OCI-M2 (cell line): Measurements from ENCODE around the gene NOL3.
A peak's percentile ranks its signal among the peaks of the same experiment; 100 is the strongest.

Experiments used
- DNase-seq: peaks from one replicate; lab custom pipeline; 2025; ENCODE audit not compliant: unreplicated experiment; lab: John Stamatoyannopoulos, UW

NOL3 gene

DNA sequence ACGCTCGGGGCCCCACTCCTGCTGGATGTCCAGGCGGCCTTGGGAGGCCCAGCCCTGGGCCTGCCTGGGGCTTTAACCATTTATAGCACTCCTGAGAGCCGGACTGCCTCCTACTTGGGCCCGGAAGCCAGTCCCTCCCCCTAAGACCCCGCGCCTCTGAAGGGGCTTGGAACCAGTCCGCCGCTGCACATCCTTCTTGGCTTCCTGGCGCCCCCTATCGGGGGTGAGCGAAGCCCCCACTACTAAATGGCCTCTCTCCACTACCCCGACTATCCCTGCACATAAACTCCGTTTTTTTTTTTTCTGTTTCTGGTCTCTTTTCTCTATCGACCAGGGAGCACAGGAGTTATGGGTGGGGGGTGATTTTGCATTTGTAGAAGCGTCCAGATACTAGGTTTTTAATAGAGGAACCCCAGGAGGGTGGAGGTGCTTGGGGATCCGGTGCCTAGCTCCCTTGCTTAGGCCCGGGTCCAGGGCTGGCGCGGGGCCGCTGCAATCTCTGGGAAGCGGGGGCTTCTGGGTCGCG, 633 bp upstream of the NOL3 start:
- no peak for DNase-seq

GRCh38 chr16:67170949-67171649, 761 bp downstream of the NOL3 start:
- no peak for DNase-seq

DNA sequence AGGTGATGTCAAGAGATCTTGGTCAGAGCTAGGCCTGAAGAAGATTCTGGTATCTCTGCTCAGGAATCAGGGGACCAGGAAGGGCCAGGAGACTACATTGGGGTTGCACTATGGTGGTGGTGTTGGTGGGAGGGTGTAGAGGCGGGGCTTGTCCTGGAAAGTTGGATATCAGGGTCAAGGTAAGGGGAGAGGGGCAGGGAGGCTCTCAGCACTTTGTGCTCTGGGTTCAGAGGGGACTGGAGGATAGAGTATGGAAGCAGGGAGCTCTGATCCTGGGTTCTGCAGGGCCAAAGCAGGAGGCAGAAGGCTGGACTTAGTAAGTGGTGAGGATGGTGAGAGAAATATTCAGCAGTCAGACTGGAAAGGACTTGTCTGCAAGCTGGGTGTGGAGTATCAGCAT, 3.0 kb downstream of the NOL3 start:
- DNase-seq: no peak

DNA sequence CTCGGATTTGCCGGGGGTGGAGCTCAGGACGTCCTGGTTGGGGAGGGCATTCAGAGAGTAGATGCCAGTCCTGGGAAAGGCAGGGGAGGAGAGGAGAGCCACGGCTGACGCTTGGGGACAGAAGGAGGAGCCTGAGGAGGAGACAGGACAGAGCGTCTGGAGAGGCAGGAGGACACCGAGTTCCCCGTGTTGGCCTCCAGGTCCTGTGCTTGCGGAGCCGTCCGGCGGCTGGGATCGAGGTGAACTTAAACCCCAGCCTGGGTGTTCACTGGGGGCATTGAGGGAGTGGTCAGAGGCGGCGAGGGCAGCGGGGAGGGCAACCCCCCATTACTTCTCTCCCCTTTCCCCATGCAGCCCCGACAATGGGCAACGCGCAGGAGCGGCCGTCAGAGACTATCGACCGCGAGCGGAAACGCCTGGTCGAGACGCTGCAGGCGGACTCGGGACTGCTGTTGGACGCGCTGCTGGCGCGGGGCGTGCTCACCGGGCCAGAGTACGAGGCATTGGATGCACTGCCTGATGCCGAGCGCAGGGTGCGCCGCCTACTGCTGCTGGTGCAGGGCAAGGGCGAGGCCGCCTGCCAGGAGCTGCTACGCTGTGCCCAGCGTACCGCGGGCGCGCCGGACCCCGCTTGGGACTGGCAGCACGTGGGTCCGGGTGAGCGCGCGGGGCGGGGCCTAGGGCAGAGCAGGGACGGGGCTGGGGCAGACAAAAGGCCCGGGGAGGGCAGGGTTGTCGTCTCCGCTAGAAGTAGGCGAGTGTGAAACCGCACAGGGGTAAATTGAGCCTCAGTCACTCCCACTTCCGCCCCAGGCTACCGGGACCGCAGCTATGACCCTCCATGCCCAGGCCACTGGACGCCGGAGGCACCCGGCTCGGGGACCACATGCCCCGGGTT, 3.7 kb downstream of the NOL3 start:
- no peak for DNase-seq

- DNase-seq: no peak
These were observed 4.4 kb downstream of the NOL3 start for GRCh38 chr16:67174706-67175231.

GRCh38 chr16:67176662-67177061, 6.3 kb downstream of the NOL3 start:
- DNase-seq: no peak

DNA sequence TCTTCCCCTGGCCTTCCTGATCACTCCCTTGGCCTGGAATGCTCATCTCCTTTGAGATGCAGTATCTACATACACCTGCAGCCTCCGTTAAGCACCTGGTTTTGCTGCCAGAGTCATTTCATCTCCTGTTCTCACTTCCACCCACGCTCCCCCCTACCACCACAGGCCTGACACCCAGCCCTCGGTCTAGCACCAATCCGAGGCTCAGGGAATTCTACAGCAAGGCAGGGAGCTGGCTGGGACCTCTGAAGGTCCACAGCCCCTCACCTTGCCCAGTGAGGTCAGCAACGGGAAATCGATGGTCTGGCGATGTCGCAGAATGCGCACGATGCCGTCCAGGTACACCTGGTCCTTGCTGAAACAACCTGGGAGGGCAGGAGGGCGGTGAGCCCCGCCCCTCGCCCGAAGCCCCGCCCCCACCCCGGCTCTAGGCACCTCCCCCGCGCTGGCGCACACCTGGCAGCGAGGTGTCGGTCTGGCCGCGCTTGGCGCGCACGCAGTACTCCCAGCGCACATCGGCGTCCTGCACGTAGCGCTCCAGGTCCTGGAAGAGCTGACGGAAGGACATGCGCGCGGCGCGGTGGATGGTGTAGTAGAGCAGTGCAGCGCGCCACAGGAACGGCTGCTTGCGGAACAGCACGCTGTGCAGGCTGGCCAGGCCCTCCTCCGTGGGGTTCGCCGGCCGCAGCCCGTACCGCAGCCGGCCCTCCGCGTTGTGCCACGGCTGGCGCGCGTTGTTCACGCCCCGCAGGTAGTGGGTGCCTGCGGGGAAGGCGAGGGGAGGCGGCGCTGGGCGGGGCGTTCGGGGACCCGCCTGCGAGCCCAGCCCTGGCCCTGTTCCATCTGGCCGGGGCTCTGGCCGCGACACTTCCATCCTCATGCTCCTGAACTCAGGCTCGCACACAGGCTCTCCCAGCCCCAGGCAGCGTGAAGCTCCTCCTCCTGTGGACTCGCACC, 7.7 kb downstream of the NOL3 start:
- DNase-seq: no peak

- no peak for DNase-seq
These were observed 9.2 kb downstream of the NOL3 start for GRCh38 chr16:67179421-67180080.

GRCh38 chr16:67180166-67180565, 9.8 kb downstream of the NOL3 start:
- DNase-seq: no peak

GRCh38 chr16:67181346-67181745, 11.0 kb downstream of the NOL3 start:
- no peak for DNase-seq

DNA sequence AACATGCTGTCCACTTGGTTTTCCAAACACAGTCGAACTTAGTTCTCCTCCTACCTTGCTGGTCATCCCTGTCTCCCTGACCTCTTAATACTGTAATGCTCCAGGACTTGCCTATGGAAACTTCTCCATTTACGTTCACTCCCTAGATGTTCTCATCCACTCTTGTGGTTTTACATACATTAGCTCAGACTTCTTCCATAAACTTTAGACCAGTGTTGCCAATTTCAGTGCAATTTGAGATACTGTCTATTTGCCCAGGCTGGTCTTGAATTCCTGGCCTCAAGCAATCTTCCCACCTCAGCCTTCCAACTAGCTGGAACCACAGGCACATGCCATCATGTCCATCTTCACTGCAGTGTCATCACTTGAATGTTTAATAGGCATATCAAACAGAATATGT, 11.9 kb downstream of the NOL3 start:
- no peak for DNase-seq

- DNase-seq: no peak
These were observed 12.9 kb downstream of the NOL3 start for GRCh38 chr16:67183284-67183626.

GRCh38 chr16:67183627-67184452, 13.5 kb downstream of the NOL3 start, which contains the start of gene MATCAP1:
MATCAP1 (minus strand) TSS chr16:67183963; CDS start chr16:67180610, 3,353 bp downstream.
- peak; percentile 80 for DNase-seq

DNA sequence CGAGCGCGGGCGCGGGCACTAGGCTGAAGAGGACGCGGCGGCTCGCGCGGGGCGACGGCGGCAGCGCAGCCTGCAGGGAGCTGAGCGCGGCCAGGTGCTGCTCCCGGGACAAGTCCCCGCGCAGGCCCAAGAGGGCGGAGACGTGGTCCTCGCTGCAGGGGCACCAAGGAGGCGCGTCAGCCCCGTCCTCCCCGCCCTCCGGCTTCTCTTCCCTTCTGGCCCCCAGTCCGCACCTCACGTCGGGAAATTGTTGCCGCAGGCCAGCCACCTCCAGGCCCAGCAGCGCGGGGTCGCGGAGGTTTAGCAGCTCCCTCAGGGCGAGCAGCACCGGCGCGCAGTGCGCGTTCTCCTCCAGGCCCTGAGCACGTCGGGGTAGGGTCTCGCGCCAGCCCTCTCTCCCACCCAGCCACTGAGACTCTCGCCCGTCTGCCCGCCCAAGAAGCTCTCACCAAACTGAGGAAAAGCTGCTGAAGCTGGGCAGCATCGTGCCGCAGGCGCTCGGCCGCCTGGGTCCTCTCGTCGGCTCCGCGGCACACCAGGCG, 14.2 kb downstream of the NOL3 start:
- no peak for DNase-seq

- DNase-seq: peak; percentile 49
These were observed 14.8 kb downstream of the NOL3 start for GRCh38 chr16:67184995-67185650.

GRCh38 chr16:67185651-67186134, 15.4 kb downstream of the NOL3 start:
- DNase-seq: no peak

- no peak for DNase-seq
These were observed 16.2 kb downstream of the NOL3 start for GRCh38 chr16:67186550-67186950.

DNA sequence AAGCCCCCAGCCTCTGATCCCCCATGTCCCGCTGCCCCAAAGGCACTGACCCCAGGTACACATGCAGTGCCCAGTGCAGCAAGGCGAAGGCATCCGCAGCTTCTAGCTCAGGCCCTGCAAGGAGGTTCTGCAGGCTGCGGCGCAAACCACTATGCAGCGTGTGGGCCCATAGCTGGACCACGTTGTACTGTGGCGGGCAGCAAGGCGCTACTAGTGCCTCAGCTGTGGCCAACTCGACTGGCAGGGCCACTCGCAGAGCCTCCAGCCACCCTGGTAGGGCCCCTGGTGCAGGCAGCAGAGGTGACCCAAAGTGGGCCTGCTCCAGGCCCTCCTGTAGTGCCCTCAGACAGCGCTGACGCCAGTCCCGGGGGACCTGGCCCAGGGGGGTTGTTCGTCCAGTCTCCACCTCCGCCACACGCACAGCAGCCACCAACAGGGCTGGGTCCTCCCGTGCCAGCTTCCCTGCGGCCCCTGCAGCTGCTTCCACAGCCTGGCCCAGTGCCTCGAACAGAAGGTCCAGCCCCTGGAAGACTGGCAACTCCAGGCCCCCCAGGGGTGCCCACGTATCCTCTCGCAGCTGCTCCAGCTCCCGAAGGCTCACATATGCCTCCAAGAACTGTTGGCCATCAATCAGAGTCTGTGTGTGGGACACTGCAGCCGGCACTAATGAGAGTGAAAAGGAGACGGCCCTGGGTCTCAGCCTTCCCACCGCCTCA, 17.0 kb downstream of the NOL3 start:
- DNase-seq: no peak
